Naive thymus-derived CD4-positive, alpha-beta T cell (primary cell): ENCODE measurements around the gene LRRN2. TPM values are rescaled to one million over a fixed set of nuclear protein-coding genes. Genes with fewer than 3 reads are reported as not detected.
"Not testable (repeated sequence)": the region's sequence is repeated elsewhere in the genome, so short reads cannot be mapped to it uniquely, and the experiment has no call there.

Source experiments
- ATAC-seq: fragments of 150-1000 bp; cut with Tn5 transposase; 2 replicates; pipeline ENCODE4 v1.10.0; 2021; ENCODE audit warnings: mild to moderate bottlenecking, moderate library complexity
- CTCF ChIA-PET: fragments of 350-600 bp; sonication (Branson Sonifier 250); formaldehyde crosslinking; loops from one replicate; lab custom pipeline; 2021; ENCODE audit warnings: antibody characterized with exemption; lab: Charles Lee
- POLR2A ChIA-PET: fragments of 350-600 bp; sonication (Branson Sonifier 250); formaldehyde crosslinking; loops from one replicate; lab custom pipeline; 2021; ENCODE audit warnings: antibody characterized with exemption, inconsistent platforms; lab: Charles Lee
- DNase-seq, 9 donors: peaks; one replicate each; pipeline versions ENCODE4 v3.0.0 to v3.0.0-alpha.2; 2020 to 2022; ENCODE audit warnings: mixed read lengths in 1 of 9
- H3K27ac ChIP-seq: one replicate; pipeline ENCODE4 v1.7.0; 2013; ENCODE audit warnings: mild to moderate bottlenecking, low read depth, low read length, moderate library complexity
- H3K27me3 ChIP-seq, 2 donors: one replicate each; pipeline ENCODE4 v1.7.0; 2013; ENCODE audit warnings: low read length in 2 of 2, mild to moderate bottlenecking in 2 of 2, moderate library complexity in 2 of 2; ENCODE audit not compliant: control insufficient read depth in 2 of 2, insufficient read depth in 2 of 2
- H3K36me3 ChIP-seq, 3 experiments: 1 replicate in 2 of 3; 2 replicates in 1 of 3; pipeline ENCODE4 v1.7.0; 2013; ENCODE audit warnings: low read length in 3 of 3, mild to moderate bottlenecking in 3 of 3, moderate library complexity in 1 of 3; ENCODE audit not compliant: insufficient read depth in 3 of 3, control insufficient read depth in 2 of 3
- H3K4me1 ChIP-seq, 2 donors: one replicate each; pipeline ENCODE4 v1.7.0; 2013; ENCODE audit warnings: low read length in 2 of 2, mild to moderate bottlenecking in 2 of 2, moderate library complexity in 1 of 2; ENCODE audit not compliant: control insufficient read depth in 2 of 2, insufficient read depth in 2 of 2
- H3K4me3 ChIP-seq: 2 replicates; pipeline ENCODE4 v1.7.0; 2013; ENCODE audit warnings: mild to moderate bottlenecking, low read length
- H3K9me3 ChIP-seq, 3 experiments: 1 replicate in 2 of 3; 2 replicates in 1 of 3; pipeline ENCODE4 v1.7.0; 2013; ENCODE audit warnings: low read length in 3 of 3; ENCODE audit not compliant: control insufficient read depth in 2 of 3
- H3K27ac Mint-ChIP-seq, 9 donors: one replicate each; pipeline ENCODE4 v1.8.0; 2020 to 2022; ENCODE audit warnings: mixed read lengths in 9 of 9, mild to moderate bottlenecking in 8 of 9, moderate library complexity in 5 of 9, inconsistent platforms in 2 of 9
- H3K27me3 Mint-ChIP-seq, 5 donors: one replicate each; pipeline ENCODE4 v1.8.0; 2021 to 2022; ENCODE audit warnings: mixed read lengths in 5 of 5, mild to moderate bottlenecking in 1 of 5
- H3K36me3 Mint-ChIP-seq, 5 donors: one replicate each; pipeline ENCODE4 v1.8.0; 2020 to 2022; ENCODE audit warnings: mixed read lengths in 5 of 5, mild to moderate bottlenecking in 3 of 5, inconsistent platforms in 1 of 5
- H3K4me1 Mint-ChIP-seq, 7 donors: one replicate each; pipeline ENCODE4 v1.8.0; 2020 to 2022; ENCODE audit warnings: mixed read lengths in 7 of 7, mild to moderate bottlenecking in 3 of 7, inconsistent platforms in 1 of 7
- H3K4me3 Mint-ChIP-seq, 10 donors: one replicate each; pipeline ENCODE4 v1.8.0; 2020 to 2022; ENCODE audit warnings: mild to moderate bottlenecking in 10 of 10, mixed read lengths in 10 of 10, moderate library complexity in 6 of 10, inconsistent platforms in 2 of 10
- H3K9me3 Mint-ChIP-seq, 11 donors: one replicate each; pipeline ENCODE4 v1.8.0; 2020 to 2022; ENCODE audit warnings: mixed read lengths in 11 of 11, mild to moderate bottlenecking in 4 of 11, inconsistent platforms in 1 of 11, moderate library complexity in 1 of 11
- intact Hi-C, 2 donors: fragments of 100-400 bp; cut with micrococcal nuclease; formaldehyde crosslinking; loops; one replicate each; pipeline ENCODE4 v1.15.1; 2023
- polyA plus RNA-seq, 2 donors: library from polyadenylated mRNA; unstranded; fragments of 300-500 nt; fragmentation: Illumina TruSeq; gene quantifications; one replicate each; pipeline ENCODE4 v1.2.3, GENCODE V29; 2021
- total RNA-seq, 6 experiments: library from RNA in 5 of 6; stranded (reverse) in 5 of 6; gene quantifications; 1 replicate in 5 of 6; 2 replicates in 1 of 6; pipeline ENCODE4 v1.2.3 and lab custom pipeline; 2021 to 2026

Gene LRRN2
- total and polyA plus RNA-seq, 7 experiments from 2014 or later: 1.3 TPM; not detected in 6

- no peak overlapping the region for H3K4me3 Mint-ChIP-seq
- H3K9me3 Mint-ChIP-seq: no peaks in the 10 kb centered on the region
- no peaks in the 10 kb centered on the region for H3K27me3 ChIP-seq
- H3K9me3 ChIP-seq: no peaks in the 10 kb centered on the region
- ATAC-seq (no peak), DNase-seq (no peak)
- no peak overlapping the region for H3K27ac ChIP-seq
- peaks cover 0 to 20% (median 6%) of the 10 kb centered on the region in 5 donors for H3K27me3 Mint-ChIP-seq
- H3K4me1 ChIP-seq: no peaks in the 10 kb centered on the region
- no peak overlapping the region for H3K4me3 ChIP-seq
- intact Hi-C loops: no loop called here
- ChIA-PET CTCF (no interaction called here), POLR2A (no interaction called here)
- H3K36me3 ChIP-seq: no peaks in the 10 kb centered on the region
- peaks cover 0 to 10% (median 0%) of the 10 kb centered on the region in 7 donors for H3K4me1 Mint-ChIP-seq
- no peak overlapping the region for H3K27ac Mint-ChIP-seq
- H3K36me3 Mint-ChIP-seq: no peaks in the 10 kb centered on the region
Measured at GRCh38 chr1:204694145-204694544, 8.6 kb upstream of the LRRN2 start.

- H3K4me1 ChIP-seq: no peaks in the 10 kb centered on the region
- H3K4me3 ChIP-seq: no peak overlapping the region
- ChIA-PET POLR2A (no interaction called here), CTCF (interaction anchor here (0.6 to 1.0 kb wide), 2 partner anchors 8 to 71 kb away, joined by 3 read pairs; no protein-coding TSS in a partner anchor)
- no peaks in the 10 kb centered on the region for H3K9me3 ChIP-seq
- intact Hi-C loops: no loop called here
- Mint-ChIP-seq H3K27ac (peak overlapping the region in 1 of 9 donors; percentile 28), H3K4me1 (peaks cover 0 to 9% (median 0%) of the 10 kb centered on the region in 7 donors), H3K9me3 (no peaks in the 10 kb centered on the region), H3K4me3 (no peak overlapping the region), H3K27me3 (peaks cover 3 to 29% (median 9%) of the 10 kb centered on the region in 5 donors), H3K36me3 (no peaks in the 10 kb centered on the region)
- no peak for DNase-seq
- no peaks in the 10 kb centered on the region for H3K36me3 ChIP-seq
- ATAC-seq: no peak
- no peaks in the 10 kb centered on the region for H3K27me3 ChIP-seq
- H3K27ac ChIP-seq: no peak overlapping the region
Measured at GRCh38 chr1:204692841-204693356, 7.4 kb upstream of the LRRN2 start.

DNA sequence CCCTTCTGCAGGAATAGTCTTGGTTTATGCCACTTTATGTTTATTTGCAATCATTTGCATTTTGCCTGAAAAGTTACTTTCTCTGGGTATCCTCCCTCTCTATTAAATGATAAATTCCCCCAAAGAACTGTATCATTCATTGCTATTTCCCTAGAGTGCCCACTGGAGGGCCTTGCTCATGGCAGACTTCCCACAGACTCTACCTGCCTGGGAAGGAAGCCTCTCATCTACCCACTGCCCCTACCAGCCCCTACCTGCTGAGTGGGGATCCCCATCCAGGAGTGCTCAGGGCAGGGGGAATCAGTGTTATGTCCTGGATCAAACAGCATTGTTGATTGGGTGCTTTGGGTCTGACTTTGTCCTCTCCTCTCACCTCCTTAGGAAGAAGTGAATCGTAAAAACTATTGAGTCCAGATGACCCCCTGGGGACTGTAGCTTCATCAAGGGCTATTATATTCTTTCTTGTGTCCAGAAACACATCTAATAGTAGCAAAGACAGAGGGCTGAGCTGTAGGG lies 6.8 kb upstream of the LRRN2 start:
- no peaks in the 10 kb centered on the region for H3K4me1 ChIP-seq
- no peak for ATAC-seq
- POLR2A ChIA-PET: no interaction called here
- Mint-ChIP-seq H3K4me1 (peaks cover 0 to 9% (median 0%) of the 10 kb centered on the region in 7 donors), H3K9me3 (no peaks in the 10 kb centered on the region), H3K4me3 (no peak overlapping the region), H3K27ac (no peak overlapping the region), H3K27me3 (peaks cover 7 to 34% (median 14%) of the 10 kb centered on the region in 5 donors), H3K36me3 (no peaks in the 10 kb centered on the region)
- H3K9me3 ChIP-seq: no peaks in the 10 kb centered on the region
- DNase-seq: no peak
- H3K27ac ChIP-seq: no peak overlapping the region
- no peaks in the 10 kb centered on the region for H3K36me3 ChIP-seq
- CTCF ChIA-PET: interaction anchor here (1.0 kb wide), 1 partner anchor 71 kb away, joined by 3 read pairs; no protein-coding TSS in a partner anchor
- intact Hi-C loops: no loop called here
- no peak overlapping the region for H3K4me3 ChIP-seq
- H3K27me3 ChIP-seq: no peaks in the 10 kb centered on the region

GRCh38 chr1:204691328-204691730 lies 5.8 kb upstream of the LRRN2 start:
- peaks cover 16 to 39% (median 24%) of the 10 kb centered on the region in 5 donors for H3K27me3 Mint-ChIP-seq
- H3K36me3 ChIP-seq, H3K9me3 ChIP-seq, H3K4me3 Mint-ChIP-seq, POLR2A ChIA-PET, intact Hi-C loops, H3K27ac ChIP-seq, ATAC-seq, H3K36me3 Mint-ChIP-seq, H3K4me1 Mint-ChIP-seq, H3K27me3 ChIP-seq, H3K4me1 ChIP-seq, H3K4me3 ChIP-seq, H3K9me3 Mint-ChIP-seq, DNase-seq: not testable (repeated sequence)
- CTCF ChIA-PET: interaction anchor here (0.7 kb wide), 1 partner anchor 9 kb away, joined by 4 read pairs; no protein-coding TSS in a partner anchor
- H3K27ac Mint-ChIP-seq: peak overlapping the region in 1 of 9 donors; percentile 50

DNA sequence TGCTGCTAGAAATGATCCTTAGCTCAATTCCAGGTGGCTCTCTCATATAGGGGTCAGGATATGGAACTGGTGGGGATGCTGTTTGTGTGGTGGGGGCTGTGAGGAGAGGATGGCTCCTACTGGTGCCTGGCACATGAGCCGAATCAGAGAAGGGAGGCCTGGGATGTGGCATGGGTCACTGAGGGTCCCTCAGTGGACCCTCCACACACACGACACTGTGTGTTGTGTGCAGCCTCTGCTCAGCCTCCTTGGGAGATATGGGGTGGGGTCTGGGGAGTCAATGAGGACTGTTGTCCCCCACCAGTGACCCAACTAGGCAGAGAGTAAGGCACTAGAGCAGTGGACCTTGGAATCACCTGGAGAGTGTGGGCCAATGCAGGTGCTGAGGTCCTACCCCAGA lies 3.2 kb upstream of the LRRN2 start:
- H3K9me3 ChIP-seq: no peaks in the 10 kb centered on the region
- no peak overlapping the region for H3K4me3 ChIP-seq
- no peaks in the 10 kb centered on the region for H3K36me3 ChIP-seq
- H3K27me3 Mint-ChIP-seq: peaks cover 24 to 56% (median 31%) of the 10 kb centered on the region in 5 donors
- DNase-seq (no peak), ATAC-seq (no peak)
- H3K9me3 Mint-ChIP-seq: no peaks in the 10 kb centered on the region
- no peak overlapping the region for H3K27ac Mint-ChIP-seq
- POLR2A ChIA-PET: no interaction called here
- H3K36me3 Mint-ChIP-seq: no peaks in the 10 kb centered on the region
- peaks cover 4 to 14% (median 8%) of the 10 kb centered on the region in 7 donors for H3K4me1 Mint-ChIP-seq
- H3K4me1 ChIP-seq: peaks cover 0 to 5% of the 10 kb centered on the region in 2 donors
- no peaks in the 10 kb centered on the region for H3K27me3 ChIP-seq
- no peak overlapping the region for H3K27ac ChIP-seq
- H3K4me3 Mint-ChIP-seq: no peak overlapping the region
- intact Hi-C loops: no loop called here
- CTCF ChIA-PET: no interaction called here

- ATAC-seq: no peak
- H3K27ac ChIP-seq: no peak overlapping the region
- peaks cover 4 to 14% (median 8%) of the 10 kb centered on the region in 7 donors for H3K4me1 Mint-ChIP-seq
- no peaks in the 10 kb centered on the region for H3K9me3 ChIP-seq
- DNase-seq: no peak
- H3K36me3 ChIP-seq: no peaks in the 10 kb centered on the region
- intact Hi-C loops: no loop called here
- peaks cover 24 to 57% (median 31%) of the 10 kb centered on the region in 5 donors for H3K27me3 Mint-ChIP-seq
- no peak overlapping the region for H3K27ac Mint-ChIP-seq
- peaks cover 0 to 5% of the 10 kb centered on the region in 2 donors for H3K4me1 ChIP-seq
- no peaks in the 10 kb centered on the region for H3K9me3 Mint-ChIP-seq
- H3K36me3 Mint-ChIP-seq: no peaks in the 10 kb centered on the region
- no peak overlapping the region for H3K4me3 ChIP-seq
- CTCF ChIA-PET: no interaction called here
- H3K4me3 Mint-ChIP-seq: no peak overlapping the region
- H3K27me3 ChIP-seq: no peaks in the 10 kb centered on the region
- POLR2A ChIA-PET: no interaction called here
Measured at GRCh38 chr1:204688007-204688406, 2.5 kb upstream of the LRRN2 start.
